GM12878 (cell line): ENCODE results near the gene TRABD2A. TPM values are rescaled to one million over a fixed set of nuclear protein-coding genes. Genes with fewer than 3 reads are reported as not detected.

Source experiments
- ATAC-seq: fragments of 200-7000 bp; cut with Tn5 transposase; 3 replicates; pipeline ENCODE4 v1.9.1; 2020; ENCODE audit warnings: mild to moderate bottlenecking, moderate library complexity
- BruUV-seq: library from RNA; stranded (reverse); fragments of 400-500 nt; replicated peaks from 2 replicates; lab custom pipeline; 2021; lab: Mats Ljungman, UMichigan
- CTCF ChIA-PET: fragments of 300-600 bp; sonication (Branson Sonifier 250); formaldehyde crosslinking; extraction: SDS; loops from one replicate; lab custom pipeline; 2021; ENCODE audit warnings: inconsistent platforms; lab: Yijun Ruan, JAX
- POLR2A ChIA-PET: fragments of 350-600 bp; formaldehyde crosslinking; extraction: SDS; loops from one replicate; lab custom pipeline; 2021; ENCODE audit warnings: inconsistent platforms; lab: Charles Lee
- RAD21 ChIA-PET: fragments of 300-600 bp; sonication (Branson Sonifier 250); formaldehyde crosslinking; loops from one replicate; lab custom pipeline; 2023; ENCODE audit warnings: antibody characterized with exemption; ENCODE audit not compliant: unreplicated experiment; lab: Charles Lee
- SMC1A ChIA-PET: fragments of 300-600 bp; sonication (Branson Sonifier 250); formaldehyde crosslinking; loops from one replicate; lab custom pipeline; 2023; ENCODE audit not compliant: unreplicated experiment, uncharacterized antibody; lab: Charles Lee
- DNase-seq: peaks from one replicate; pipeline ENCODE4 v3.0.0-alpha.2; 2011; ENCODE audit warnings: low read depth, low spot score
- FAIRE-seq: peaks from 3 replicates; lab custom pipeline; 2011; peaks lifted over from hg19 to GRCh38; lab: Jason Lieb, UNC
- H2AFZ ChIP-seq: 2 replicates; pipeline ENCODE4 v1.6.0; 2011; ENCODE audit warnings: low read depth, low read length, control low read depth; ENCODE audit not compliant: control insufficient read depth
- H3K27ac ChIP-seq: 2 replicates; pipeline ENCODE4 v1.5.1; 2011; ENCODE audit warnings: control low read depth; ENCODE audit not compliant: control insufficient read depth, insufficient read depth
- H3K27me3 ChIP-seq, 2 experiments: replicated peaks in 1 of 2; 2 replicates each; pipeline versions ENCODE4 v1.6.0 to v1.6.1; 2011; ENCODE audit warnings: low read length in 1 of 2; ENCODE audit not compliant: control insufficient read depth in 2 of 2, insufficient read depth in 2 of 2
- H3K36me3 ChIP-seq, 2 experiments: 2 replicates each; pipeline ENCODE4 v1.5.1; 2011; ENCODE audit warnings: low read length in 1 of 2; ENCODE audit not compliant: control insufficient read depth in 2 of 2, insufficient read depth in 2 of 2
- H3K4me1 ChIP-seq: 2 replicates; pipeline ENCODE4 v1.6.1; 2011; ENCODE audit warnings: mild to moderate bottlenecking, low read length, moderate library complexity, mixed read lengths; ENCODE audit not compliant: control insufficient read depth, insufficient read depth
- H3K4me2 ChIP-seq: 2 replicates; pipeline ENCODE4 v1.6.0; 2011; ENCODE audit warnings: control low read depth; ENCODE audit not compliant: control insufficient read depth, insufficient read depth
- H3K4me3 ChIP-seq: fragments of 200-600 bp; sonication (generic); 2 replicates; pipeline ENCODE4 v1.5.1; 2016
- H3K79me2 ChIP-seq: 2 replicates; pipeline ENCODE4 v1.6.0; 2011; ENCODE audit warnings: low read length; ENCODE audit not compliant: control insufficient read depth, insufficient read depth
- H3K9ac ChIP-seq: 2 replicates; pipeline ENCODE4 v1.8.0; 2011; ENCODE audit warnings: low read length, control low read depth, mixed read lengths; ENCODE audit not compliant: control insufficient read depth, insufficient read depth
- H3K9me3 ChIP-seq: replicated peaks from 3 replicates; pipeline ENCODE4 v1.5.1; 2011; ENCODE audit warnings: mild to moderate bottlenecking, low read length; ENCODE audit not compliant: control insufficient read depth, insufficient read depth
- H4K20me1 ChIP-seq: 2 replicates; pipeline ENCODE4 v1.6.0; 2011; ENCODE audit not compliant: control insufficient read depth, insufficient read depth
- DPF2 ChIP-seq: fragments of 450-650 bp; IDR thresholded peaks from 2 replicates; pipeline ENCODE4 v1.6.1; 2017; ENCODE audit warnings: mild to moderate bottlenecking
- EED ChIP-seq: sonication (generic); IDR thresholded peaks from 2 replicates; pipeline ENCODE4 v1.6.1; 2016; ENCODE audit warnings: antibody characterized with exemption, low read depth
- IKZF1 ChIP-seq: fragments of 450-650 bp; conservative IDR thresholded peaks from 2 replicates; pipeline ENCODE4 v1.6.1; 2017; ENCODE audit warnings: antibody characterized with exemption, mild to moderate bottlenecking
- IKZF2 ChIP-seq, 2 experiments: fragments of 450-650 bp; IDR thresholded peaks; 2 replicates each; pipeline ENCODE4 v1.6.1; 2017; ENCODE audit warnings: mild to moderate bottlenecking in 2 of 2, moderate library complexity in 2 of 2
- MTA2 ChIP-seq: fragments of 450-650 bp; IDR thresholded peaks from 2 replicates; pipeline ENCODE4 v1.6.1; 2016; ENCODE audit warnings: low read depth, mild to moderate bottlenecking, moderate library complexity
- NBN ChIP-seq: fragments of 450-650 bp; IDR thresholded peaks from 2 replicates; pipeline ENCODE4 v1.6.1; 2016
- NR2F1 ChIP-seq: fragments of 450-650 bp; conservative IDR thresholded peaks from 2 replicates; pipeline ENCODE4 v1.6.1; 2017; ENCODE audit warnings: mild to moderate bottlenecking
- POLR2A ChIP-seq: IDR thresholded peaks from 2 replicates; pipeline ENCODE4 v1.6.1; 2011; ENCODE audit warnings: low read depth, mild to moderate bottlenecking, low read length
- RAD51 ChIP-seq: fragments of 450-650 bp; IDR thresholded peaks from 2 replicates; pipeline ENCODE4 v1.6.1; 2016; ENCODE audit warnings: moderate library complexity, mild to moderate bottlenecking, inconsistent platforms
- RUNX3 ChIP-seq: IDR thresholded peaks from 2 replicates; pipeline ENCODE4 v1.6.1; 2012; ENCODE audit warnings: low read length, inconsistent platforms
- SPI1 ChIP-seq: IDR thresholded peaks from 2 replicates; pipeline ENCODE4 v1.6.1; 2011; ENCODE audit warnings: low read depth, mild to moderate bottlenecking, low read length, moderate library complexity, borderline replicate concordance; ENCODE audit not compliant: insufficient read depth
- TCF3 ChIP-seq: IDR thresholded peaks from 2 replicates; pipeline ENCODE4 v1.6.1; 2012; ENCODE audit warnings: low read depth, mild to moderate bottlenecking, low read length, borderline replicate concordance; ENCODE audit not compliant: insufficient read depth
- ZNF274 ChIP-seq: IDR thresholded peaks from one replicate; pipeline ENCODE4 v1.8.0; 2011; ENCODE audit not compliant: insufficient read length, insufficient read depth
- ZNF384 ChIP-seq: IDR thresholded peaks from 2 replicates; pipeline ENCODE4 v1.6.1; 2012; ENCODE audit warnings: low read depth, mild to moderate bottlenecking, low read length, improper control_type of control experiment, borderline replicate concordance
- WGBS: methylation state at CpG from one replicate; pipeline ENCODE4 v1.1.6; 2016; ENCODE audit warnings: low lambda C conversion rate; ENCODE audit not compliant: insufficient replicate concordance, insufficient coverage; ENCODE audit errors: missing lambda C conversion rate; 5-methylcytosine and 5-hydroxymethylcytosine counted together
- in situ Hi-C: fragments of 300-500 bp; cut with MboI; formaldehyde crosslinking; loops from 9 replicates; pipeline ENCODE4 v1.14.3; 2018; ENCODE audit warnings: mixed read lengths
- intact Hi-C: fragments of 100-400 bp; cut with micrococcal nuclease; formaldehyde crosslinking; loops from one replicate; pipeline ENCODE4 v1.14.2; 2022; ENCODE audit not compliant: unreplicated experiment
- polyA plus RNA-seq, 11 experiments: library from polyadenylated mRNA; depleted of rRNA in 4 of 11; unstranded in 6 of 11; stranded (reverse) in 5 of 11; fragments of >200 nt; fragmentation: Nextera tagmentation in 4 of 11; fragmentation: Illumina TruSeq in 1 of 11; extraction: Ambion mirVana in 4 of 11; extraction: Trizol in 1 of 11; gene quantifications; 1 replicate in 1 of 11; 2 replicates in 10 of 11; pipeline versions ENCODE4 v1.2.1 to v1.2.3, GENCODE V29; 2011 to 2016; ENCODE audit warnings: inconsistent platforms in 2 of 11, missing spikeins in 2 of 11, low read depth in 1 of 11
- total RNA-seq, 4 experiments: library from RNA; depleted of rRNA in 3 of 4; stranded (reverse); fragments of >200 nt in 3 of 4; fragmentation: Illumina TruSeq in 1 of 4; extraction: Trizol in 1 of 4; gene quantifications; 2 replicates each; pipeline versions ENCODE4 v1.2.1 to v1.2.3, GENCODE V29; 2013 to 2021
- TF ChIP-seq, protein P1 (sequence below): fragments of 450-650 bp; IDR thresholded peaks from 2 replicates; pipeline ENCODE4 v1.6.1; 2017; ENCODE audit warnings: low read depth, mild to moderate bottlenecking, moderate library complexity

The TRABD2A gene
- total and polyA plus RNA-seq, 10 of the 15 experiments (the other 5 are each of a cell fraction or from before 2014, with no cell fraction given): 1.4 to 7.6 (median 4.1) TPM

DNA sequence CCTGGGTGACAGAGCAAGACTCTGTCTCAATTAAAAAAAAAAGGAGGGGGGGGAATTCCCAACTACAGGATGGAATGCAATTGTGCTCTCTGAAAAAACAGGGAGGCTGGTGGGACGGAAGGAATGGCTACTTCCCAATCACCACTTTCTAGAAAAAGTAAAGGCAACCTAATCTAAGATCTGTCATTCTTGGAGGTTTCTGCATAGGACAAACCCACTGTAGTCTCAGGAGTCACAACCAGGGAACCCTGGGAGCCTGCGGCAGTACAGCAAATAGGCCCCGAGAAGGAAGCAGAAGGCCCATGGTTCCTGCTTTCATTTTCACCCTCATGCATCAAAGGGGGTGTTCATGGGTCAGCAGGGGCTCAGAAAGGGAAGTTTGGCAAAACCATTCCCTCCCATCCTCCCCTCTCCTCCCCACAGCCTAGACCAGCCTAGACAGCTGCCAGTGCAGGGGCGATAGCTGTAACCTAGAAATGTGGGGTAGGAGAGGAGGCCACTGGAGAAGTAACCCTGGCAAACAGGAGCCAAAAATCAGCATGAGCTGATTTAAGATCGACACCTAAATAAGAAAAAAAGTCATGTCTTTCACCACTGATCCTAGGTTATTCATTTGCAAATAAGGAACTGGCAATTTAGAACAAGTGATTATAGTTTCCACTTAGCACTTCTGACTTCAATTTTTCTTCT is 48.0 kb downstream of the TRABD2A start:
- 65% methylated on average over 5 of the region's 5 CpGs for WGBS
- H4K20me1 ChIP-seq: no peaks in the 10 kb centered on the region; the same call in 1 of the 2 replicates
- ChIA-PET SMC1A (interaction anchor here (0.7 to 1.7 kb wide), 7 partner anchors 10 to 465 kb away, joined by 3 to 5 read pairs (median 3); no protein-coding TSS in a partner anchor), CTCF (interaction anchor here (0.6 to 1.0 kb wide), 4 partner anchors 45 to 182 kb away, joined by 3 to 4 read pairs (median 3); no protein-coding TSS in a partner anchor), RAD21 (interaction anchor here (0.7 to 3.5 kb wide), 3 partner anchors 34 to 93 kb away, joined by 3 to 12 read pairs (median 3); no protein-coding TSS in a partner anchor), POLR2A (interaction anchor here (0.6 to 1.5 kb wide), 5 partner anchors 10 to 1955 kb away, joined by 3 to 5 read pairs (median 4); no protein-coding TSS in a partner anchor)
- H3K9ac ChIP-seq: no peak overlapping the region
- no TSS peak for BruUV-seq
- H3K79me2 ChIP-seq: no peaks in the 10 kb centered on the region
- no peaks in the 10 kb centered on the region for H3K36me3 ChIP-seq
- peak; percentile 13 for DNase-seq
- H3K9me3 ChIP-seq: peaks cover 3% of the 10 kb centered on the region; the same call in 2 of the 3 replicates
- H3K27me3 ChIP-seq: no peaks in the 10 kb centered on the region
- peak; percentile 75 for FAIRE-seq
- in situ Hi-C loops: no loop called here
- no peak overlapping the region for H3K27ac ChIP-seq
- ATAC-seq: peak; percentile 84
- H3K4me1 ChIP-seq: peaks cover 6% of the 10 kb centered on the region
- intact Hi-C loops: no loop called here
- no peak for TF ChIP-seq TCF3
- TF ChIP-seq SPI1: peak; percentile 10; the same call in 1 of the 2 replicates
- no peak for TF ChIP-seq RAD51
- peak; percentile 56 to 68; a peak in 2 of 4 replicates for TF ChIP-seq IKZF2 (IDR thresholded peaks at IDR 0.05)
- TF ChIP-seq RUNX3: peak; percentile 26; the same call in 1 of the 2 replicates
- no peak for TF ChIP-seq POLR2A
- TF ChIP-seq, protein P1, sequence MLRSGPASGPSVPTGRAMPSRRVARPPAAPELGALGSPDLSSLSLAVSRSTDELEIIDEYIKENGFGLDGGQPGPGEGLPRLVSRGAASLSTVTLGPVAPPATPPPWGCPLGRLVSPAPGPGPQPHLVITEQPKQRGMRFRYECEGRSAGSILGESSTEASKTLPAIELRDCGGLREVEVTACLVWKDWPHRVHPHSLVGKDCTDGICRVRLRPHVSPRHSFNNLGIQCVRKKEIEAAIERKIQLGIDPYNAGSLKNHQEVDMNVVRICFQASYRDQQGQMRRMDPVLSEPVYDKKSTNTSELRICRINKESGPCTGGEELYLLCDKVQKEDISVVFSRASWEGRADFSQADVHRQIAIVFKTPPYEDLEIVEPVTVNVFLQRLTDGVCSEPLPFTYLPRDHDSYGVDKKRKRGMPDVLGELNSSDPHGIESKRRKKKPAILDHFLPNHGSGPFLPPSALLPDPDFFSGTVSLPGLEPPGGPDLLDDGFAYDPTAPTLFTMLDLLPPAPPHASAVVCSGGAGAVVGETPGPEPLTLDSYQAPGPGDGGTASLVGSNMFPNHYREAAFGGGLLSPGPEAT: peak; percentile 64
- peak; percentile 41; the same call in 1 of the 2 replicates for TF ChIP-seq MTA2
- no peak for TF ChIP-seq ZNF274
- 0 out of 2 replicates have a peak, but pooled peaks have one; percentile 19 for TF ChIP-seq NBN
- TF ChIP-seq IKZF1: peak; percentile 79
- peak; percentile 53; the same call in 1 of the 2 replicates for TF ChIP-seq DPF2
- TF ChIP-seq ZNF384: no peak
- TF ChIP-seq NR2F1: peak; percentile 56
- peak; percentile 32; the same call in 1 of the 2 replicates for TF ChIP-seq EED
- 0 out of 2 replicates have a peak overlapping the region, but pooled peaks have one; percentile 36 for H3K4me3 ChIP-seq
- H2AFZ ChIP-seq: no peak overlapping the region
- peak overlapping the region; percentile 62; the same call in 1 of the 2 replicates for H3K4me2 ChIP-seq
